ENCODE results near the gene GLIS2.

The GLIS2 gene

DNA sequence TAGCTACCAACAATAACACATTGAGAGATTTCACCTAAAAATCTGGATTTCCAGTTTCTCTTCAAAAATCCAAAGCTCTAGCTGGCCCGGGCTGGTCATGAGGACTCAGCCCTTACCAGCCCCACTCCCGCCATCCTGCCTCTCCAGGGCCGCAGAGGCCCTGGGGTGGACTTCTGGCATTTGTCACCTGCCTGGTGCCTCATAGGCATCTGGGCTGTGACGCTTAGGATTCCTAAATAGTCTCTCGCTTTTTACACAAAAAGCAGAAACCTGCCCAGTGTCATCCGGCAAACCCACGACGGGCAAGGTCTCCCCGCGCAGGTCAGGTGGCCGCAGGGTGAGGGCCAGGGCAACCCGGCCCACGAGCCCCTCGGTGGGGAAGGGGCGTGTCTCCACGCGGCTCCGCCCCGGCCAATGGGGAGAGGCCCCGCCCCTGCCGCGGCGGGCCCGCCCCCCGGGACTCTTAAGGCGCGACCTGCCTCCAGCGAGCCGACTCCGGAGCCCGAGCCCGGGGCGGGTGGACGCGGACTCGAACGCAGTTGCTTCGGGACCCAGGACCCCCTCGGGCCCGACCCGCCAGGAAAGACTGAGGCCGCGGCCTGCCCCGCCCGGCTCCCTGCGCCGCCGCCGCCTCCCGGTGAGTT lies 55.6 kb downstream of the GLIS2 start, which contains the start of gene VASN:
VASN (plus strand) TSS at position 492 of the 644 bp plus-strand sequence. CDS start 9,030 bp downstream, outside the sequence.
- DNase-seq (ENCODE audit: low read depth), result no peak

DNA sequence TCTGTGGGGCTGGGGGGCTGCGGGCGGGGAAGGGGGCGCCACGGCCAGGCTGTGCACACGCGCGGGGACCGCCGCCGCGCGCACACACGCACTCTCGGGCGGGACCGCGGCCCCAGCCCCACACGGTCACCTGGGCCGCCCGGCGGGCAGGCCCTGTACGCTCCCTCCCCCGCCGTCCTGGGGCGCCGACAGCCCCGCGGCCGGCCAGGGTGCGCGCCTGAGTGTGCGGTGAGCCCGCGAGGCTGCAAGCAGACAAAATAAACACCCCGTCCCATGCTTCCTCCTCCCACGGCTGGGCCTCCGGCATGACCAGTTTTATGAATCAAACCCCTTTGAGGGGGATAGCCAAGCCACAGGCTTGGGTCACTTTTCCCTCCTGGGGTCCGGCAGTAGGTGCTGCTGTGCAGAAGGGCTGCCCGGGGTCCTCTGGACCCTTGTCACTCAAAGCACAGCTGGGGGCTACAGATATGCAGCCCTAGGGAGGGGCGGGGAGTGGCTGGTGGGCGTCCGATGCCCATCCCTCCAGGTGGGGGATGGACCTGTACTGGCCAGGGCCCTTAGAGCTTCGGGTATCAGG lies 56.2 kb downstream of the GLIS2 start:
- DNase-seq (ENCODE audit: low read depth), result no peak

DNA sequence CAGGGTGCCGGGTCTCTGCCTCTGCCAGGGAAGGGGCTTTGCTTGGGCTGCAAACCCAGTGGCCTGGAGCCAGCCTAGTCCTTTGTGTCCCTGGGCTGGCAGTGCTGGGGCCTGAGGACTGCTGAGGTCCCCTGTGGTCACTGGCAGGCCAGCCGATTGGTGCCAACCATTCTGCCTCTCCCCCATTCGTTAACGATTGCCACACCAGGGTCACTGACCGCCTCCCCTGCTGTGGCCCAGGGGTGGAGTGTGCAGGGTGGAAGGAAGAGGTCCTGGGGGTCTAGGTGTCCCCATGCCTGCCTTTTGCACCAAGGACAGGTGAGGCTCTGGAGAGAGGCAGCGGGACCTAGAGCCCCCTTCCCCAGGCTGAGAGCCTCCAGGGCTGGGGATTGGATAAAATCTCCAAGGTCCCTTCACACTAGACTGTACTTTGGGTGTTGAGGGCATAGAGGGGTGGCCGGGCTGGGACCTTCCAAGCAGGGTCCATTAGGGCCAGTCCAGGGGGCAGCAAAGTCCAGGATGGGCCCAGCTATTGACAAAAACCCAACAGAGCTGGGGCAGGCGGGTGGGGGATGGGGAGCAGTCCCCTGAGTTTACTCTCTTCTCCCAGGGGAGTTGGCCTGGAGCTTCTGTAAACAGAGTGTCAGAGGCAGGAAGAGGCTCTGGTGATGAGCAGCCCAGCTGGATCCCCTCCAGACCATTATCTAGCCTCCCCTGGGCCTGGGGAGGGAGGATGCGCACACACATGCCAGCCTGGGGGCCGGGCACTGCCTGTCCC lies 56.9 kb downstream of the GLIS2 start:
- no peak for DNase-seq (ENCODE audit: low read depth)

DNA sequence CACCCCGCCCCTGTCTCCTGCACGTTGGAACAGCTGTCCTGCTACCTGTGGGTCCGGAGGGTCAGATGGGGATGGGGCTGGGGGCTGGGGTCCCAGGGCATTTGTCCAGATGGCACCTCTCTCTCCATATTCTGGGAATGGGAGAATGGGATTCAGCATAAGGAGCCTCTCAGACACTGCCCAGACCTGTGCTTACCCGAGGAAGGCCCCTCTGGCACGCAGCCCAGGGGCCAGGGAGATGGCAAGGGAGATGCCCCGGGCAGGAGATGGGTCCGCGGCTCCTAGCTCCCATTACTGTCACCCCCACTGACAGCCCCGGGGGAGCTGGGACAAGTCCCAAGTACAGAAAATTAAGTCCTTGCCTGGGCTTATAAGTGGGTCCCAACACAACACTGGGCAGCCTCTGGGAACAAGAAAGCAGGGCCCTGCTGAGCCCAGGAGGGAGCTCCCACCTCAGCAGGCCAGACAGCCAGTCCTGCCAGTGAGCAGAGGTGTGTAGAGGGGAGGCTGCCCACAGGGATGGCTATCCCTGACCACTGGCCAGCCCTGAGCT lies 57.6 kb downstream of the GLIS2 start:
- DNase-seq (ENCODE audit: low read depth), result no peak

DNA sequence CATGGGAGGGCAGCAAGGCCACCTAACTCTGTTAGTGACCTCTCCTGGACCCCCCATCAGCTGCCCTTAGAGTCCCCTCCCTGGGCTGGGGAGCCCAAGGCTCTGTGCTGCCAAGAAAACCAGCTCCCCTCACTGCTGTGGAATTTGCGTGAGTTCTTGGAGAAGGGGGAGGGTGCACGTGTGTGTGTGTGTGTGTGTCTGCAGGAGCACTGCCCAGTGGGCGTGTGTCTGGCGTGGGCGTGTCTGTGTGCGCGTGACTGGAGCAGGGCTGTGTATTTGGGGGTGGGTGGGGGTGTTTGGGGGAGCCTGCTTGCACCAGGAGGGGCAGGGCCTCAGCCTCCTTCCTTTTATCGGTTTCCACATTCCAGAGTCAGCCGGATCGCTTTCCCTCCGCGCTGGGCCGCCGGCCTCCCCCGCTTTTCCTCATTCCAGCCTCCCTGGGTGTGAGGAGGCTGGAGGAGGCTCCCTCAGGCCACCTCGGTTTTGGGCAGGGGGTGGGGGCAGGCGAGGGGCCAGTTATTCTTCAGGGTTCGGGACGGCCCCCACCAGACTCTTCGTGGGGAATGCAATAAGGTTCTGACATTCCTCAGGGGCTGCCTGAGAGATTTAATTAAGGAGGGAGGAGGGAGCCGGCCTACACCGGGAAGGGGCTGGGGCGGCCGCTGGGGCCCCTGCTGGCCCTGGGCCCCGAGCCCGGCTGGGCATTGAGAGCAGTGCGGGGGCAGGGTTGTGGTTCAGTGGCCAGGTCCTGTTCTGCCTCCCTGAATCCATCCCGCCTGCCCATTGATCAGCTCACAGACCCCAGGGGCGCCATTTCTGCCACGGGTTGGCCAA lies 58.3 kb downstream of the GLIS2 start:
- DNase-seq (ENCODE audit: low read depth), result peak; percentile 76

DNA sequence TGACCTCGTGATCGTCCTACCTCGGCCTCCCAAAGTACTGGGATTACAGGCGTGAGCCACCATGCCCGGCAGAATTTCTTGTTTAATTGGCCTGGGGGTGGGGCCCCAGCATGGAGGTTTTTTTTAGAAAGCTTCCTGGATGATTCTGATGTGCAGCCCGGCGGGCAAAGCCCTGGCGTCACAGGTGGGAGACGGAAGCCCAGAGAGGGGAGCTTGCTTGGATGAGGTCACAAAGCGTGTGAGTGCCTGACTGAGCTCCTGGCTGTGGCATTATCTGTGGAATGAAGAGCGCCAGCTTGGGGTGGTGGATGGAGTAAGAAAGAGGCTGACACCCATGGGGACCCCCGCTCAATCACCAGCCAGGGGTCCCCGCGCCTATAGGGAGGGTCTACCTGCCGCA lies 59.9 kb downstream of the GLIS2 start:
- DNase-seq (ENCODE audit: low read depth), result no peak

DNA sequence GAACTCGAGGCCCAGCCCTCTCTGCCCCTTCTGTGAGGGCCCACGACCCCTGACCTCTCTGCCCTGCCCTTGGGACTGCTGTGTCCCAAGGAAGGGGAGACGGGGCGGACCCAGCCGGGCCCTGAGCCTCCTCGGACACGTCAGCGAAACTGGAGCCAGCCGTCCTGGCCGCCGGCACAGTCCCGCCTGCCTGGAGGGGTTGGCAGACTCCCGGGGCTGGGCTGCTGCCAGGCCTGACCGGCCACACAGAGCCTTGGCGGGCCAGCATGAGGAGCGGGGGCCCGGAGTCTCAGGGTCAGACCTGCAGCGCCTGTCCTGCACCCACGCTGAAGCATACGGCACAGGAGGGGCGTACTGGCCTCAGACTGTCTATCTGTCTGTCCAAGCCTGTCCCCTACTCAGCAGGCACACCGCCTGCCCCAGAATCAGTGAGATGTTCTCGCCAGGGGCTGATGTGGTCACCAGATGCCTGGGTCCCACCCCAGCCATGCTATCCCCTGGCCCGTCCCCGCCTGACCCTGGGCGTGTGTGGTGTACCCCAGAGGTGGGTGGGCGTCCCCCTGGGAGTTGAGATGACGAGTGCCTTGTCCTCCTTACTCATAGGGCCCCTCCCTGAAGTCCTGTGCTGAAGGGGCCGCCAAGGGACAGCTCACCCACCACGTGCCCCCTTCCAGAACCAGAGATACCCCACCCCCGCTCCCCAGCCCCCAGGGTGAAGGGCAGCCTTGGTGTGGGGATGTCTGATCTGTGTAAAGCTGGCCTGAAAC lies 60.4 kb downstream of the GLIS2 start:
- no peak for DNase-seq (ENCODE audit: low read depth)

DNA sequence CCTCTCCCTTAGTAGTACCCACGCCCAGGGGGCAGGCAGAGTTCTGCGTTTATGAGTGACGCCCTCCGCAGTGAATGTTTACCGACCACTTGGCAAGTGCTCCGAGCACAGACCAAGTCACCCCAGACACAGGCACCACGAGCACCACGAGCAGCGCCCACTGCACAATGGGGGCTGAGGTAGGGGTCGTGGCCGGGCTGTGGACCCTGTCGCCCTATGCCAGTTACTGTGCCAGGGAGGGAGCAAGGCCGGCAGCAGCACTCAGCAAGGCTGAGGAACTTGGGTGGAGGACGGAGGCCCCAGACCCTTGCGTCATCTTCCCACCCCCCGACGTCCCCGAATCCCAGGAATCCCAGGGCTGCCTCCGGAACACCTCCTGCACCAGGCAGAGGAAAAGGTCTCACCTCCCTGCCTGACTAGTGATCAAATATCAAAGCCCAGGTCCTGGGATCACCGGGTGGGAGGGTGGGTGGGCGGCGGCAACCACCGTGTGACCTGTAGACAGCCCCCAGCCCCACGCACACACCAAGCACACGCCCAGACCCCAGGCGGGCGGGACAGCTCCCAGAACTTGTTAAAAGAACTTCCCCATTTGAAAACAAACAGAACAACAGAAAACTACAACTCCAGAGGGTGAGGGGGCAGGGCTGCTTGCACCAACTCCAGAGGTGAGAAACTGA lies 61.2 kb downstream of the GLIS2 start:
- no peak for DNase-seq (ENCODE audit: low read depth)

DNA sequence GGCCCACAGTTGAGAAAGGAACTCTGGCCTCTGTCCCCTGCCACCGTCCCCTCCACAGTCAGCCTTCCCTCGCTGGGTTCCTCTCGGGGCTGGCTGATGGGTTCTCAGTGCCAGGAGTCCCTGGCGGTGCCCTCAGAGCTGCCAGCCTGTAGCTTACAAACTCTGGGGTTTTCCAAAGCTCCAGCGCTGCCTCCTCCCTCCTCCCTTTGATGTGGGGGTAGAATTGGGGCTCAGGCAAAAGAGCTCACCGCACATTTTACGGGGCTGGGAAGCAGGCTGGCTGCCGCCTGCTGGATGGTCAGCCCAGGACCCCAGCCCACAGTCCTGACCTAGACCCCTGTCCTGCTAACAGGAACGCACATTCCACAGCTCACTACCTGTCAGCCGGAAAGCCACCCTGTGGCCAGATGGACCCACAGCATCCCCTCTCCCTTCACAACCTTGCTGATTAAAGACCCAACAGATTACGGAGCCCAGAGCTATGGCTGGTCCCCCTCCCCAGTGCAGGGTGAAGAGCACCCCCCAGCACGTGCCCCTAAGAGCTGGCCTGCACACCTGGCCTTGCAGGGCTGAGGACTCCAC lies 61.8 kb downstream of the GLIS2 start:
- no peak for DNase-seq (ENCODE audit: low read depth)

DNA sequence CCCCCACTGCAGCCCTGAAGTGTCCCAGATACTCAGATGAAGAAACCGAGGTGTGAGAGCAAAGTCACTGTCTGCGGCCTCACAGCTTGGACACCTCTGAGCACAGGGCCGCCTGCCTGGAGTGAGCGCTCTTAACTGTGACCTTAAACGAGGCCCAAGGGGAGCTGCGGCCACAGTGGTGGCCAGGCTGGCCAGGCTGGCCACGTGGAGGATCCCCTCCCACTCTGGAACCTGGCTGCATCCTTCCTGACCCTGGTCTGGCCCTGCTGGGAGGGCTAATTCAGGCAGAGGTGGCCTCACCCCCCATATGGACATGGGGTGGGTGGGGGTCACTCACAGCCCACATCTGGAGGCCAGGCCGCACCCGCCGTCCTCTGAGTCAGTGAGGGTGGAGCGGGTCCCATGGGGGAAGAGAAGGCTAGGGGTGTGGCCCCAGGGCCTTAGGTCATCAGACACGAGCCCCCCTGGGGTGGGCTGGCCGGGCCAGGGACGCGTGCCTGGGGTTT lies 62.3 kb downstream of the GLIS2 start:
- DNase-seq (ENCODE audit: low read depth), result no peak

DNA sequence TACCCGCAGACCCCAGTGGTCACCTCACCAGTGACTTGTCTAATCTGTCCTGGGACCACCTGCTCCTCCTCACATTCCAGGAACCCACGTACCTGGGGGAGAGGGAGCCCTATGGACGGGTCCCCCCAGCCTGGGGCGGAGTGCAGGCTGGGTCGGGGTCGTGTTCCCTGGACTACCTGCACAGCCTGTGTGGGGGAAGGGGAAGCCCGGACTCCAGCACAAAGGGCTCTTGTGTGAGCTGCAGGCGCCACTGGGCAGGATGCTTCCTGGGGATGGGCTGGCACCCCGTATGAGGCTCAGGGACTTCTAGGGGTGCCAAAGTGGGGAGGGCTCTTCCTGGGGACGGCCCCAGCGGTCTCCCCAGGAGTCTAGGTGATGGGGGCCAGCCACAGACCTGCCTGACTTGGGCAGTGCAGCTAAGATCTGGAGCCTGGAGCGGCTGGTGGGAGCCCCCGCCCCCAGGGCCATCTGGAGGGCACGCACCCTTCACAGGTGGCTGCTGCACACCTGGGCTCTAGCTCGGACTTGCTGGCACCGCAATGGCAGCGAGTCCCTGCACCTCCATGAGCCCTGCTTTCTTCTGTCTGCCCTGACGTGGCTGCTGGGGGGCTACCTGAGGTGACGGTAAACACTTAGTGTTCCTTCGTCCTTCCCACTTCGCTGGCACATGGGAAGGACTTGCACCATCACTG lies 63.3 kb downstream of the GLIS2 start:
- DNase-seq (ENCODE audit: low read depth), result no peak

DNA sequence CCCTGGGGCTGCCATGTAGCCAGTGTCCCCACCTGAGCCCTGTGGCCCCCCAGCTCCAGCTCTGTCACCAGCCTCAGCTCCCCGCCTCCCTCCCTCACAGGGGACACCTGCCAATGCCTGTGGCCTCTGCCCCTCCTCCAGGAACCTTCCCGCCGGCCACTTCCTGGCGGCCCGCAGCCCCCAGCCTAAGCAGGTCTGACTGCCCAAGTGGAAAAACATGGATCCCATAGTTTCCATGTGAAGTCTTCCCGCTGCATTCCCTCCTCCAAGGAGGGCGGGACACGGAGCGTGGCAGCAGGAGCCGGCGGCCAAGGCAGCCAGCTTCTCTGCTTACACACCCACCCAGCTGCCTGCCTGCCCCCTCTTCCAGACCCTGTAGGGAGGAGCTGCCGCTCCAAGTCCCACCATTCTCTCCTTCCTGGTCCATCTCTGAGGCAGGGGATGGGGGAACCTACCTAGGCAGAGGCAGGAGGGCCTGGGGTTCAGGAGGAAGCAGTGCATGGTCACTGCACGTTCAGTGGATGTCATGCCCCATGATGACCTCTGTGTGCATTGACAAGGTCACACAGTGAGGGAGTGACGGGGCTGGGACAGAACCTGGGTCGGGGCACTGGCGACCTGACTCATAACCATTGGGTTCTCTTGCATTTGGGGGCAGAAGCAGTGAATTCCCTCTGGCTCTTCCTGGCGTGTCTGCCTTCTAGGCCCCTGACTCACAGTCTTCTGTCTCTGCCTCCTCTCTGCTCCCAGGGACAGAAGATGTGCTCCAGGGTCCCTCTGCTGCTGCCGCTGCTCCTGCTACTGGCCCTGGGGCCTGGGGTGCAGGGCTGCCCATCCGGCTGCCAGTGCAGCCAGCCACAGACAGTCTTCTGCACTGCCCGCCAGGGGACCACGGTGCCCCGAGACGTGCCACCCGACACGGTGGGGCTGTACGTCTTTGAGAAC lies 64.5 kb downstream of the GLIS2 start:
- no peak for DNase-seq (ENCODE audit: low read depth)

DNA sequence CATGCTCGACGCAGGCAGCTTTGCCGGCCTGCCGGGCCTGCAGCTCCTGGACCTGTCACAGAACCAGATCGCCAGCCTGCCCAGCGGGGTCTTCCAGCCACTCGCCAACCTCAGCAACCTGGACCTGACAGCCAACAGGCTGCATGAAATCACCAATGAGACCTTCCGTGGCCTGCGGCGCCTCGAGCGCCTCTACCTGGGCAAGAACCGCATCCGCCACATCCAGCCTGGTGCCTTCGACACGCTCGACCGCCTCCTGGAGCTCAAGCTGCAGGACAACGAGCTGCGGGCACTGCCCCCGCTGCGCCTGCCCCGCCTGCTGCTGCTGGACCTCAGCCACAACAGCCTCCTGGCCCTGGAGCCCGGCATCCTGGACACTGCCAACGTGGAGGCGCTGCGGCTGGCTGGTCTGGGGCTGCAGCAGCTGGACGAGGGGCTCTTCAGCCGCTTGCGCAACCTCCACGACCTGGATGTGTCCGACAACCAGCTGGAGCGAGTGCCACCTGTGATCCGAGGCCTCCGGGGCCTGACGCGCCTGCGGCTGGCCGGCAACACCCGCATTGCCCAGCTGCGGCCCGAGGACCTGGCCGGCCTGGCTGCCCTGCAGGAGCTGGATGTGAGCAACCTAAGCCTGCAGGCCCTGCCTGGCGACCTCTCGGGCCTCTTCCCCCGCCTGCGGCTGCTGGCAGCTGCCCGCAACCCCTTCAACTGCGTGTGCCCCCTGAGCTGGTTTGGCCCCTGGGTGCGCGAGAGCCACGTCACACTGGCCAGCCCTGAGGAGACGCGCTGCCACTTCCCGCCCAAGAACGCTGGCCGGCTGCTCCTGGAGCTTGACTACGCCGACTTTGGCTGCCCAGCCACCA lies 65.4 kb downstream of the GLIS2 start:
- DNase-seq (ENCODE audit: low read depth), result no peak

DNA sequence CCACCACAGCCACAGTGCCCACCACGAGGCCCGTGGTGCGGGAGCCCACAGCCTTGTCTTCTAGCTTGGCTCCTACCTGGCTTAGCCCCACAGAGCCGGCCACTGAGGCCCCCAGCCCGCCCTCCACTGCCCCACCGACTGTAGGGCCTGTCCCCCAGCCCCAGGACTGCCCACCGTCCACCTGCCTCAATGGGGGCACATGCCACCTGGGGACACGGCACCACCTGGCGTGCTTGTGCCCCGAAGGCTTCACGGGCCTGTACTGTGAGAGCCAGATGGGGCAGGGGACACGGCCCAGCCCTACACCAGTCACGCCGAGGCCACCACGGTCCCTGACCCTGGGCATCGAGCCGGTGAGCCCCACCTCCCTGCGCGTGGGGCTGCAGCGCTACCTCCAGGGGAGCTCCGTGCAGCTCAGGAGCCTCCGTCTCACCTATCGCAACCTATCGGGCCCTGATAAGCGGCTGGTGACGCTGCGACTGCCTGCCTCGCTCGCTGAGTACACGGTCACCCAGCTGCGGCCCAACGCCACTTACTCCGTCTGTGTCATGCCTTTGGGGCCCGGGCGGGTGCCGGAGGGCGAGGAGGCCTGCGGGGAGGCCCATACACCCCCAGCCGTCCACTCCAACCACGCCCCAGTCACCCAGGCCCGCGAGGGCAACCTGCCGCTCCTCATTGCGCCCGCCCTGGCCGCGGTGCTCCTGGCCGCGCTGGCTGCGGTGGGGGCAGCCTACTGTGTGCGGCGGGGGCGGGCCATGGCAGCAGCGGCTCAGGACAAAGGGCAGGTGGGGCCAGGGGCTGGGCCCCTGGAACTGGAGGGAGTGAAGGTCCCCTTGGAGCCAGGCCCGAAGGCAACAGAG lies 66.3 kb downstream of the GLIS2 start:
- no peak for DNase-seq (ENCODE audit: low read depth)

DNA sequence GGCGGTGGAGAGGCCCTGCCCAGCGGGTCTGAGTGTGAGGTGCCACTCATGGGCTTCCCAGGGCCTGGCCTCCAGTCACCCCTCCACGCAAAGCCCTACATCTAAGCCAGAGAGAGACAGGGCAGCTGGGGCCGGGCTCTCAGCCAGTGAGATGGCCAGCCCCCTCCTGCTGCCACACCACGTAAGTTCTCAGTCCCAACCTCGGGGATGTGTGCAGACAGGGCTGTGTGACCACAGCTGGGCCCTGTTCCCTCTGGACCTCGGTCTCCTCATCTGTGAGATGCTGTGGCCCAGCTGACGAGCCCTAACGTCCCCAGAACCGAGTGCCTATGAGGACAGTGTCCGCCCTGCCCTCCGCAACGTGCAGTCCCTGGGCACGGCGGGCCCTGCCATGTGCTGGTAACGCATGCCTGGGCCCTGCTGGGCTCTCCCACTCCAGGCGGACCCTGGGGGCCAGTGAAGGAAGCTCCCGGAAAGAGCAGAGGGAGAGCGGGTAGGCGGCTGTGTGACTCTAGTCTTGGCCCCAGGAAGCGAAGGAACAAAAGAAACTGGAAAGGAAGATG lies 67.0 kb downstream of the GLIS2 start:
- no peak for DNase-seq (ENCODE audit: low read depth)

Measured in non-pigmented ciliary epithelial cell (primary cell).